Ascending aorta (tissue), 2 donors: Measurements from ENCODE around the gene PABPC3. TPM values are rescaled to one million over a fixed set of nuclear protein-coding genes. Genes with fewer than 3 reads are reported as not detected.
A peak's percentile ranks its signal among the peaks of the same experiment; 100 is the strongest.

ENCODE experiments used
- DNase-seq, 2 donors: peaks; one replicate each; pipeline ENCODE4 v3.0.0-alpha.2; 2019; ENCODE audit warnings: low spot score in 2 of 2
- H3K27ac ChIP-seq, 2 donors: fragments of 200-600 bp; sonication (generic); one replicate each; pipeline ENCODE4 v1.5.1; 2016 to 2017; ENCODE audit warnings: mild to moderate bottlenecking in 1 of 2
- H3K27me3 ChIP-seq: fragments of 200-600 bp; sonication (generic); one replicate; pipeline ENCODE4 v1.5.1; 2017
- H3K36me3 ChIP-seq, 2 donors: fragments of 200-600 bp; sonication (generic); one replicate each; pipeline ENCODE4 v1.5.1; 2016
- H3K4me1 ChIP-seq, 2 donors: fragments of 200-600 bp; sonication (generic); one replicate each; pipeline ENCODE4 v1.5.1; 2016 to 2017; ENCODE audit warnings: mild to moderate bottlenecking in 1 of 2
- H3K4me3 ChIP-seq, 2 donors: fragments of 200-600 bp; sonication (generic); one replicate each; pipeline ENCODE4 v1.5.1; 2016 to 2017; ENCODE audit warnings: mild to moderate bottlenecking in 1 of 2
- H3K9me3 ChIP-seq, 2 donors: fragments of 200-600 bp; sonication (generic); one replicate each; pipeline ENCODE4 v1.5.1; 2016
- intact Hi-C: fragments of 100-400 bp; cut with DNase I; formaldehyde crosslinking; loops from one replicate; pipeline ENCODE4 v1.15.1; 2023
- total RNA-seq: library from RNA; depleted of rRNA; stranded (reverse); fragments of >200 nt; gene quantifications from one replicate; pipeline ENCODE4 v1.1.0, GENCODE V29; 2016
- TF ChIP-seq, protein P1 (sequence below), 3 experiments: fragments of 200-600 bp in 2 of 3; fragments of 450-650 bp in 1 of 3; sonication (generic) in 2 of 3; IDR thresholded peaks; one replicate each; pipeline ENCODE4 v1.5.1; 2016 to 2019; ENCODE audit warnings: antibody characterized with exemption in 3 of 3, mild to moderate bottlenecking in 1 of 3, moderate library complexity in 1 of 3

PABPC3 gene
- total RNA-seq, 1 donor from 2014 or later, result not detected

DNA sequence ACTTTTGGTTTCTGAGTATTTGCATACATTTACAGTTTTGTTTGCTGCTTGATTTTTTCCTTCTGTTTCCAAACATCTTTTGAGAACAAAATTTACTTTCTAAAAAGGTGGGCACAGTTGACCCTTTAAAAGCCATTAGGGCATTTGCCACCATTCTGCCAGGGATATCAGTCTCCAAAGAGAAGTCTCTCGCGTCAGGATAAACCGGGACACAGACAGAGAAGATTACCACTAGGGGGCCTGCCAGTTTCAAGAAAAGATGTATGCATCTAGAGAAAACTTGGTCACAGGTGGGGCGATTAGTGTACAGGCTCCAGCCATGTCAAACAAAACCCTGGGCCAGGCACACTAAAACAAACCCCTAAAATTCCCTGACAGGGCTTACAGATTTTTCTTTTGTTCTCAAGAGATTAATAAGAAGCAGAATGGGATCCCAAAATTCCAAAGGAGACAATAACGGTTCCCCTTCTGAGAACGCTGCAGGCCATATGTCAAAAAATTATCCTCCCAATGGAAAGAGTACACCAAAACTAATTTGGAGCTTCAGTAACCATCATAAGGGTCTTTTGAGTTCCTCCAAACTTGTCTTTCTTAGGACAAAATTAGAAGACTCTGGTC lies 10.7 kb upstream of the PABPC3 start:
- H3K27ac ChIP-seq, result no peak overlapping the region
- no peak overlapping the region for H3K4me3 ChIP-seq
- H3K9me3 ChIP-seq, result no peaks in the 10 kb centered on the region
- no peaks in the 10 kb centered on the region for H3K36me3 ChIP-seq
- no peak for DNase-seq
- intact Hi-C loops, result no loop called here
- TF ChIP-seq, protein P1, sequence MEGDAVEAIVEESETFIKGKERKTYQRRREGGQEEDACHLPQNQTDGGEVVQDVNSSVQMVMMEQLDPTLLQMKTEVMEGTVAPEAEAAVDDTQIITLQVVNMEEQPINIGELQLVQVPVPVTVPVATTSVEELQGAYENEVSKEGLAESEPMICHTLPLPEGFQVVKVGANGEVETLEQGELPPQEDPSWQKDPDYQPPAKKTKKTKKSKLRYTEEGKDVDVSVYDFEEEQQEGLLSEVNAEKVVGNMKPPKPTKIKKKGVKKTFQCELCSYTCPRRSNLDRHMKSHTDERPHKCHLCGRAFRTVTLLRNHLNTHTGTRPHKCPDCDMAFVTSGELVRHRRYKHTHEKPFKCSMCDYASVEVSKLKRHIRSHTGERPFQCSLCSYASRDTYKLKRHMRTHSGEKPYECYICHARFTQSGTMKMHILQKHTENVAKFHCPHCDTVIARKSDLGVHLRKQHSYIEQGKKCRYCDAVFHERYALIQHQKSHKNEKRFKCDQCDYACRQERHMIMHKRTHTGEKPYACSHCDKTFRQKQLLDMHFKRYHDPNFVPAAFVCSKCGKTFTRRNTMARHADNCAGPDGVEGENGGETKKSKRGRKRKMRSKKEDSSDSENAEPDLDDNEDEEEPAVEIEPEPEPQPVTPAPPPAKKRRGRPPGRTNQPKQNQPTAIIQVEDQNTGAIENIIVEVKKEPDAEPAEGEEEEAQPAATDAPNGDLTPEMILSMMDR (IDR thresholded peaks at IDR 0.05), result peak in 1 of 3 experiments; percentile 16
- H3K4me1 ChIP-seq, result no peaks in the 10 kb centered on the region
- H3K27me3 ChIP-seq, result no peaks in the 10 kb centered on the region

DNA sequence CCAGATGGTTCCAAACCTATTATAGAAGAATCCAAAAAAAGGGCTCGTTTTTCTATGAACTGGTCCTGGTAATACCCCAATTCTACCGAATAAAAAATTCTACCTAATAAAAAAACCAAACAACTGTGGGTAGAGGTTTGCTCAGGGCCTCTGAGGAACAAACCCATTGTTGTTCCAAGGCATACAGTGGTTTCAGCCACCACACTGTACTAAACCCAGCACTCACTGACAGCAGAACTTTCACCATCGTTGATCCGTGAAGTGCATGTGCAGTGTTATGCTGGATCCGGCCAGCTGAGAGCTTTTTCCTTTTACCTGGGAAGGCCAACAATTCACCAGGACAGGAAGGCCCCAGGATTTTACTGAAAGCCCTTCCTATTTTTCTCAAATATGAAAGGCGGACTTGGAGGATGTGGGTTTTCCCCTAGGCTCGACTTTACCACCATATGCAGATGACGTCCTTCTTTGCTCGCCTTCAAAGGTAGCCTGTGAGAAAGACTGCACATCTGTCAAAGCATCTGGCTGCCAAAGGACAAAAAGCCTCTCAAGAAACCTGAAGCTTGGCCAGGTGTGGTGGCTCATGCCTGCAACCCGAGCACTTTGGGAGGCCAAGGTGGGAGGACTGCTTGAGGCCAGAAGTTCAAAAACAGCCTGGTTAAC lies 7.2 kb upstream of the PABPC3 start:
- DNase-seq, result no peak
- Histone ChIP-seq H3K4me3 (no peak overlapping the region), H3K27ac (no peak overlapping the region), H3K4me1 (no peaks in the 10 kb centered on the region), H3K36me3 (no peaks in the 10 kb centered on the region), H3K9me3 (no peaks in the 10 kb centered on the region), H3K27me3 (no peaks in the 10 kb centered on the region)
- intact Hi-C loops, result no loop called here
- TF ChIP-seq, protein P1 (IDR thresholded peaks at IDR 0.05), result no peak

DNA sequence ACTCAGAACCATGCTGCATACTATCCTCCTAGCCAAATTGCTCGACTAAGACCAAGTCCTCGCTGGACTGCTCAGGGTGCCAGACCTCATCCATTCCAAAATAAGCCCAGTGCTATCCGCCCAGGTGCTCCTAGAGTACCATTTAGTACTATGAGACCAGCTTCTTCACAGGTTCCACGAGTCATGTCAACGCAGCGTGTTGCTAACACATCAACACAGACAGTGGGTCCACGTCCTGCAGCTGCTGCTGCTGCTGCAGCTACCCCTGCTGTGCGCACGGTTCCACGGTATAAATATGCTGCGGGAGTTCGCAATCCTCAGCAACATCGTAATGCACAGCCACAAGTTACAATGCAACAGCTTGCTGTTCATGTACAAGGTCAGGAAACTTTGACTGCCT lies 1.5 kb downstream of the PABPC3 start:
- H3K27ac ChIP-seq, result no peak overlapping the region
- intact Hi-C loops, result no loop called here
- H3K9me3 ChIP-seq, result no peaks in the 10 kb centered on the region
- no peak overlapping the region for H3K4me3 ChIP-seq
- H3K27me3 ChIP-seq, result no peaks in the 10 kb centered on the region
- TF ChIP-seq, protein P1 (IDR thresholded peaks at IDR 0.05), result no peak
- no peak for DNase-seq
- H3K36me3 ChIP-seq, result no peaks in the 10 kb centered on the region
- H3K4me1 ChIP-seq, result no peaks in the 10 kb centered on the region

DNA sequence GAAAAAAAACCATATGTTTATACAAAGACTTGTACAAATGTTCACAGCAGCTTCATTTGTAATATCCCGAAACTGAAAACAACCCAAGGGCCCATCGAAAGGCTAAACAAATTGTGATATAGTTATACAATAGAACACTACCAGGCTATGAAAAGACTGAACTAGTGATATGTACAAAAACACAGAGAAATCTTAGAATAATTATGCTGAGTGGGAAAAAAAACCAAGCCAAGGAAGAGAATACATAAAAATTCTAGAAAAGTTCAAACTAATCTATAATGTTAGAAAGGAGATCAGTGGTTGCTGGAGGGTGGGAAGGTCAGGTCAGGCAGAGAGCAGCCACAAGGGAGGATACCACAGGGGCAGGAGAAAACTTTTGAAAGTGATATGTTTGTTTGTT lies 7.8 kb downstream of the PABPC3 start:
- H3K36me3 ChIP-seq, result no peaks in the 10 kb centered on the region
- TF ChIP-seq, protein P1 (IDR thresholded peaks at IDR 0.05), result no peak
- intact Hi-C loops, result no loop called here
- H3K27ac ChIP-seq, result no peak overlapping the region
- H3K9me3 ChIP-seq, result no peaks in the 10 kb centered on the region
- no peak overlapping the region for H3K4me3 ChIP-seq
- DNase-seq, result no peak
- H3K27me3 ChIP-seq, result no peaks in the 10 kb centered on the region
- H3K4me1 ChIP-seq, result no peaks in the 10 kb centered on the region

DNA sequence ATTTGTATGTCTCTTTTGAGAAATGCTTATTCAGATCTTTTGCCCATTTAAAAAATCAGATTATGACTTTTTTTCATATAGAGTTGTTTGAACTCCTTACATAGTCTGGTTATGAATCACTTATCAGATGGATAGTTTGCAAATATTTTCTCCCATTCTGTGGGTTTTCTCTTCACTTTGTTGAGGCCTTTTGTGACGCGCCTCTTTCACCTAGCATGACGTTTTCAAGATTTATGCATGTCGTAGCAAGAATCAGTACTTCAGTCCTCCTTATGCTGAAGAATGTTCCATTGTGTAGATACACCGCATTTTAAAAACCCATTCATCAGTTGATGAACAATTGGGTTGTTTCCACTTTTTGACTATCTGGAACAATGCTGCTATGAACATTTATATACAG lies 13.4 kb downstream of the PABPC3 start:
- H3K36me3 ChIP-seq, result no peaks in the 10 kb centered on the region
- no peak for DNase-seq
- TF ChIP-seq, protein P1 (IDR thresholded peaks at IDR 0.05), result no peak
- no peaks in the 10 kb centered on the region for H3K27me3 ChIP-seq
- H3K4me3 ChIP-seq, result no peak overlapping the region
- no peaks in the 10 kb centered on the region for H3K4me1 ChIP-seq
- H3K9me3 ChIP-seq, result no peaks in the 10 kb centered on the region
- intact Hi-C loops, result no loop called here
- no peak overlapping the region for H3K27ac ChIP-seq
